Measurements from ENCODE around the gene TNRC18.
A peak's percentile ranks its signal among the peaks of the same experiment; 100 is the strongest.

Gene TNRC18

GRCh38 chr7:5403442-5403841 is 20.2 kb downstream of the TNRC18 start:
- no peak for DNase-seq

GRCh38 chr7:5397736-5398135 is 25.9 kb downstream of the TNRC18 start:
- DNase-seq = no peak

- peak; percentile 69 for DNase-seq
These were observed 26.5 kb downstream of the TNRC18 start for GRCh38 chr7:5396999-5397663.

GRCh38 chr7:5396542-5396941 is 27.1 kb downstream of the TNRC18 start:
- DNase-seq = no peak

GRCh38 chr7:5395246-5395645 is 28.4 kb downstream of the TNRC18 start:
- DNase-seq = no peak

GRCh38 chr7:5394264-5395105 is 29.1 kb downstream of the TNRC18 start:
- DNase-seq = no peak

- no peak for DNase-seq
These were observed 29.9 kb downstream of the TNRC18 start for GRCh38 chr7:5393748-5394147.

GRCh38 chr7:5393328-5393727 is 30.3 kb downstream of the TNRC18 start:
- DNase-seq = no peak

GRCh38 chr7:5390918-5391317 is 32.7 kb downstream of the TNRC18 start:
- DNase-seq = no peak

GRCh38 chr7:5388905-5389433 is 34.7 kb downstream of the TNRC18 start:
- DNase-seq = no peak

- DNase-seq = no peak
These were observed 35.2 kb downstream of the TNRC18 start for GRCh38 chr7:5388273-5388901.

- DNase-seq = no peak
These were observed 35.9 kb downstream of the TNRC18 start for GRCh38 chr7:5387711-5388245.

- DNase-seq = no peak
These were observed 39.0 kb downstream of the TNRC18 start for GRCh38 chr7:5384618-5385017.

- no peak for DNase-seq
These were observed 40.1 kb downstream of the TNRC18 start for GRCh38 chr7:5383314-5384098.

GRCh38 chr7:5382281-5382892 is 41.2 kb downstream of the TNRC18 start:
- DNase-seq = peak; percentile 51

GRCh38 chr7:5381071-5381772 is 42.4 kb downstream of the TNRC18 start:
- DNase-seq = no peak

- no peak for DNase-seq
These were observed 43.1 kb downstream of the TNRC18 start for GRCh38 chr7:5380350-5381070.

GRCh38 chr7:5379546-5379945 is 44.1 kb downstream of the TNRC18 start:
- no peak for DNase-seq

GRCh38 chr7:5377816-5378215 is 45.8 kb downstream of the TNRC18 start:
- no peak for DNase-seq

- no peak for DNase-seq
These were observed 46.4 kb downstream of the TNRC18 start for GRCh38 chr7:5377279-5377678.

All from fibroblast of skin of abdomen (primary cell).